GM18951 (cell line): ENCODE measurements around the gene ESYT3.

Source experiments
- POLR2A ChIP-seq: IDR thresholded peaks from 4 replicates; pipeline ENCODE4 v1.6.1; 2011; ENCODE audit warnings: mild to moderate bottlenecking; ENCODE audit not compliant: insufficient read length, insufficient read depth; ENCODE audit errors: extremely low read depth
- in situ Hi-C: fragments of 300-500 bp; cut with MboI; formaldehyde crosslinking; loops from one replicate; pipeline ENCODE4 v1.12.0; 2022; ENCODE audit warnings: low sequenced_read_pairs, mixed read lengths, inconsistent platforms; ENCODE audit not compliant: unreplicated experiment

ESYT3 gene

GRCh38 chr3:138443521-138444503 lies 9.4 kb downstream of the ESYT3 start:
- no peak for TF ChIP-seq POLR2A
- in situ Hi-C loops = no loop called here

- no peak for TF ChIP-seq POLR2A
- in situ Hi-C loops = no loop called here
Measured at GRCh38 chr3:138445236-138445635, 10.8 kb downstream of the ESYT3 start.

- in situ Hi-C loops = no loop called here
- TF ChIP-seq POLR2A = no peak
Measured at GRCh38 chr3:138445654-138446053, 11.2 kb downstream of the ESYT3 start.

- in situ Hi-C loops = no loop called here
- TF ChIP-seq POLR2A = no peak
Measured at GRCh38 chr3:138448631-138449030, 14.2 kb downstream of the ESYT3 start.

- no peak for TF ChIP-seq POLR2A
- in situ Hi-C loops = no loop called here
Measured at GRCh38 chr3:138449490-138449889, 15.1 kb downstream of the ESYT3 start.

- in situ Hi-C loops = loop anchor here (25.0 kb wide), 1 partner anchor 487 kb away; the partner anchor contains the start of genes FOXL2 and FOXL2NB
- no peak for TF ChIP-seq POLR2A
Measured at GRCh38 chr3:138450181-138450580, 15.8 kb downstream of the ESYT3 start.

GRCh38 chr3:138450704-138451424 lies 16.4 kb downstream of the ESYT3 start:
- in situ Hi-C loops = loop anchor here (25.0 kb wide), 1 partner anchor 486 kb away; the partner anchor contains the start of genes FOXL2 and FOXL2NB
- TF ChIP-seq POLR2A = no peak

- in situ Hi-C loops = loop anchor here (25.0 kb wide), 1 partner anchor 486 kb away; the partner anchor contains the start of genes FOXL2 and FOXL2NB
- TF ChIP-seq POLR2A = no peak
Measured at GRCh38 chr3:138451595-138452162, 17.3 kb downstream of the ESYT3 start.

GRCh38 chr3:138452436-138452835 lies 18.0 kb downstream of the ESYT3 start:
- in situ Hi-C loops = loop anchor here (25.0 kb wide), 1 partner anchor 485 kb away; the partner anchor contains the start of genes FOXL2 and FOXL2NB
- no peak for TF ChIP-seq POLR2A

GRCh38 chr3:138453940-138454339 lies 19.5 kb downstream of the ESYT3 start:
- in situ Hi-C loops = loop anchor here (25.0 kb wide), 1 partner anchor 483 kb away; the partner anchor contains the start of genes FOXL2 and FOXL2NB

GRCh38 chr3:138455801-138456716 lies 21.6 kb downstream of the ESYT3 start:
- in situ Hi-C loops = loop anchor here (25.0 kb wide), 1 partner anchor 481 kb away; the partner anchor contains the start of genes FOXL2 and FOXL2NB
- TF ChIP-seq POLR2A = no peak

- in situ Hi-C loops = loop anchor here (25.0 kb wide), 1 partner anchor 480 kb away; the partner anchor contains the start of genes FOXL2 and FOXL2NB
- no peak for TF ChIP-seq POLR2A
Measured at GRCh38 chr3:138456961-138457862, 22.8 kb downstream of the ESYT3 start.
